ENCODE results near the gene ZBTB9.

DNA sequence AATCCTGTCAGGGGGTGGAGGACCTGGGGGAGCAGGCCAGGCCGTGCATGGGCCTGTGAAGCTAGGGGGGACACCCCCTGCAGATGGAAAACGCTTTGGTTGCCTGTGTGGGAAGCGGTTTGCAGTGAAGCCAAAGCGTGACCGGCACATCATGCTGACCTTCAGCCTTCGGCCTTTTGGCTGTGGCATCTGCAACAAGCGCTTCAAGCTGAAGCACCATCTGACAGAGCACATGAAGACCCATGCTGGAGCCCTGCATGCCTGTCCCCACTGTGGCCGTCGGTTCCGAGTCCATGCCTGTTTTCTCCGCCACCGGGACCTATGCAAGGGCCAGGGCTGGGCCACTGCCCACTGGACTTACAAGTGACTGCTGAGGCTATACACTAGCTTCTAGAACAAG, 1.8 kb downstream of the ZBTB9 start:
- TF ChIP-seq, protein P1, sequence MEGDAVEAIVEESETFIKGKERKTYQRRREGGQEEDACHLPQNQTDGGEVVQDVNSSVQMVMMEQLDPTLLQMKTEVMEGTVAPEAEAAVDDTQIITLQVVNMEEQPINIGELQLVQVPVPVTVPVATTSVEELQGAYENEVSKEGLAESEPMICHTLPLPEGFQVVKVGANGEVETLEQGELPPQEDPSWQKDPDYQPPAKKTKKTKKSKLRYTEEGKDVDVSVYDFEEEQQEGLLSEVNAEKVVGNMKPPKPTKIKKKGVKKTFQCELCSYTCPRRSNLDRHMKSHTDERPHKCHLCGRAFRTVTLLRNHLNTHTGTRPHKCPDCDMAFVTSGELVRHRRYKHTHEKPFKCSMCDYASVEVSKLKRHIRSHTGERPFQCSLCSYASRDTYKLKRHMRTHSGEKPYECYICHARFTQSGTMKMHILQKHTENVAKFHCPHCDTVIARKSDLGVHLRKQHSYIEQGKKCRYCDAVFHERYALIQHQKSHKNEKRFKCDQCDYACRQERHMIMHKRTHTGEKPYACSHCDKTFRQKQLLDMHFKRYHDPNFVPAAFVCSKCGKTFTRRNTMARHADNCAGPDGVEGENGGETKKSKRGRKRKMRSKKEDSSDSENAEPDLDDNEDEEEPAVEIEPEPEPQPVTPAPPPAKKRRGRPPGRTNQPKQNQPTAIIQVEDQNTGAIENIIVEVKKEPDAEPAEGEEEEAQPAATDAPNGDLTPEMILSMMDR (IDR thresholded peaks at IDR 0.05; ENCODE audit: low read length), result no peak
- no peak for TF ChIP-seq EZH2 (optimal IDR thresholded peaks at IDR 0.05; ENCODE audit: low read depth, low read length)
